HepG2 (cell line): Measurements from ENCODE around the gene HPCAL1. TPM values are rescaled to one million over a fixed set of nuclear protein-coding genes. Genes with fewer than 3 reads are reported as not detected.

ENCODE experiments used
- ARNT2 ChIP-seq: sonication (generic); formaldehyde crosslinking; IDR thresholded peaks from 2 replicates; pipeline ENCODE4 v1.8.0; 2022; ENCODE audit warnings: mild to moderate bottlenecking, low read depth, missing genetic modification reagents, moderate library complexity
- DNMT1 ChIP-seq: sonication (generic); formaldehyde crosslinking; IDR thresholded peaks from 2 replicates; pipeline ENCODE4 v1.5.1; 2020; ENCODE audit warnings: mild to moderate bottlenecking, missing genetic modification reagents
- HIVEP1 ChIP-seq: sonication (generic); formaldehyde crosslinking; IDR thresholded peaks from 2 replicates; pipeline ENCODE4 v1.4.0; 2020; ENCODE audit warnings: mild to moderate bottlenecking, missing genetic modification reagents
- HNF4A ChIP-seq: sonication (generic); formaldehyde crosslinking; IDR thresholded peaks from 2 replicates; pipeline ENCODE4 v1.4.0; 2020; ENCODE audit warnings: missing genetic modification reagents
- MAFK ChIP-seq, 2 experiments: IDR thresholded peaks in 1 of 2; conservative IDR thresholded peaks in 1 of 2; 2 replicates each; pipeline ENCODE4 v1.6.1; 2011; ENCODE audit warnings: improper control_type of control experiment in 2 of 2, low read length in 2 of 2
- MTA3 ChIP-seq: sonication (generic); formaldehyde crosslinking; IDR thresholded peaks from 2 replicates; pipeline ENCODE4 v1.4.0; 2020; ENCODE audit warnings: missing genetic modification reagents
- NFRKB ChIP-seq: fragments of 450-650 bp; IDR thresholded peaks from 2 replicates; pipeline ENCODE4 v1.6.1; 2017
- NFYC ChIP-seq: IDR thresholded peaks from 2 replicates; pipeline ENCODE4 v1.6.1; 2016; ENCODE audit warnings: missing genetic modification reagents, missing compliant biosample characterization
- PAF1 ChIP-seq: IDR thresholded peaks from 2 replicates; pipeline ENCODE4 v1.6.1; 2016; ENCODE audit warnings: missing genetic modification reagents, missing compliant biosample characterization
- PCBP1 ChIP-seq: fragments of 200-400 bp; formaldehyde crosslinking; IDR thresholded peaks from 2 replicates; pipeline ENCODE4 v1.6.1; 2017; ENCODE audit warnings: mild to moderate bottlenecking, low read depth, low read length, borderline replicate concordance
- SOX6 ChIP-seq, 2 experiments: fragments of 450-650 bp in 1 of 2; sonication (generic) in 1 of 2; formaldehyde crosslinking in 1 of 2; IDR thresholded peaks; 2 replicates each; pipeline versions ENCODE4 v1.4.0 to v1.6.1; 2017 to 2020; ENCODE audit warnings: antibody characterized with exemption in 1 of 2, mild to moderate bottlenecking in 1 of 2, missing genetic modification reagents in 1 of 2
- SRY ChIP-seq: sonication (generic); formaldehyde crosslinking; IDR thresholded peaks from 2 replicates; pipeline ENCODE4 v1.8.0; 2022; ENCODE audit warnings: mild to moderate bottlenecking, missing genetic modification reagents
- ZC3H4 ChIP-seq: sonication (generic); formaldehyde crosslinking; IDR thresholded peaks from 2 replicates; pipeline ENCODE4 v1.4.0; 2020; ENCODE audit warnings: missing genetic modification reagents, borderline replicate concordance
- ZNF230 ChIP-seq: sonication (generic); formaldehyde crosslinking; IDR thresholded peaks from 2 replicates; pipeline ENCODE4 v1.4.0; 2020; ENCODE audit warnings: mild to moderate bottlenecking, missing genetic modification reagents
- ZNF430 ChIP-seq: sonication (generic); formaldehyde crosslinking; IDR thresholded peaks from 2 replicates; pipeline ENCODE4 v1.9.0; 2021; ENCODE audit warnings: mild to moderate bottlenecking, missing genetic modification reagents
- ZNF546 ChIP-seq: sonication (generic); formaldehyde crosslinking; conservative IDR thresholded peaks from 2 replicates; pipeline ENCODE4 v1.8.1; 2023; ENCODE audit warnings: mild to moderate bottlenecking, missing genetic modification reagents
- polyA plus RNA-seq, 8 experiments: library from polyadenylated mRNA; depleted of rRNA in 3 of 8; stranded (reverse) in 7 of 8; unstranded in 1 of 8; fragments of >200 nt; fragmentation: Illumina TruSeq in 4 of 8; extraction: Trizol in 4 of 8; gene quantifications; 2 replicates each; pipeline versions ENCODE4 v1.2.1 to v1.2.3, GENCODE V29; 2011 to 2016; ENCODE audit warnings: low read depth in 4 of 8, missing spikeins in 1 of 8, mixed read lengths in 1 of 8; ENCODE audit not compliant: insufficient read depth in 1 of 8
- total RNA-seq, 5 experiments: library from RNA; depleted of rRNA; stranded (reverse); fragments of >200 nt; fragmentation: Illumina TruSeq; extraction: Trizol; gene quantifications; 2 replicates each; pipeline ENCODE4 v1.2.3, GENCODE V29; 2016; ENCODE audit warnings: low read depth in 1 of 5
- TF ChIP-seq, protein P1 (sequence below): sonication (generic); formaldehyde crosslinking; IDR thresholded peaks from 2 replicates; pipeline ENCODE4 v1.4.0; 2020; ENCODE audit warnings: mild to moderate bottlenecking, missing genetic modification reagents
- TF ChIP-seq, protein P2 (sequence below): IDR thresholded peaks from 2 replicates; pipeline ENCODE4 v1.6.1; 2016; ENCODE audit warnings: mild to moderate bottlenecking
- TF ChIP-seq, protein P3 (sequence below): IDR thresholded peaks from 2 replicates; pipeline ENCODE4 v1.6.1; 2016; ENCODE audit warnings: mild to moderate bottlenecking, missing biosample characterization, missing genetic modification reagents
- TF ChIP-seq, protein P4 (sequence below): sonication (generic); formaldehyde crosslinking; IDR thresholded peaks from 2 replicates; pipeline ENCODE4 v1.8.0; 2022; ENCODE audit warnings: missing genetic modification reagents, low read depth, mild to moderate bottlenecking, borderline replicate concordance
- TF ChIP-seq, protein P5 (sequence below): sonication (generic); formaldehyde crosslinking; conservative IDR thresholded peaks from 2 replicates; pipeline ENCODE4 v1.4.0; 2020; ENCODE audit warnings: missing genetic modification reagents
- TF ChIP-seq, protein P6 (sequence below): sonication (generic); formaldehyde crosslinking; IDR thresholded peaks from 2 replicates; pipeline ENCODE4 v1.5.0; 2020; ENCODE audit warnings: mild to moderate bottlenecking, missing genetic modification reagents, moderate library complexity
- TF ChIP-seq, protein P7 (sequence below): sonication (generic); formaldehyde crosslinking; IDR thresholded peaks from 2 replicates; pipeline ENCODE4 v1.8.0; 2022; ENCODE audit warnings: mild to moderate bottlenecking, missing genetic modification reagents; ENCODE audit not compliant: insufficient replicate concordance

HPCAL1 gene
- total and polyA plus RNA-seq, 2 of the 13 experiments (the other 11 are each of a cell fraction or from before 2014, with no cell fraction given), result 29.5 to 29.9 TPM

DNA sequence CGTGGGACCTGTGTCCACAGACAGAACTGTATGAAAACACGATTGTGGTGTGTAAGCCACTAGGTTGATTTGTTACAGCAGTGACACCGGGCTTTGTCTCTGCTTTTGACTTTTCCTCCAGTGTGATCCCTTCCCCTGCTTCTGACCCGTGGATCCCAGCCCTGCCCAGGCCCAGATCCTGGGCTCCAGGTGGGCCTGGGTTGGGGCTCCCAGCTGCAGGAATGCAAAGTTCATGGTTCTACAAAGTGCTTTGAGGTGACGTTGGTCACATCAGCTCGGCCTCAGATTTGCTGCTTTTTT, 26.8 kb downstream of the HPCAL1 start (continued):
- TF ChIP-seq, protein P1, sequence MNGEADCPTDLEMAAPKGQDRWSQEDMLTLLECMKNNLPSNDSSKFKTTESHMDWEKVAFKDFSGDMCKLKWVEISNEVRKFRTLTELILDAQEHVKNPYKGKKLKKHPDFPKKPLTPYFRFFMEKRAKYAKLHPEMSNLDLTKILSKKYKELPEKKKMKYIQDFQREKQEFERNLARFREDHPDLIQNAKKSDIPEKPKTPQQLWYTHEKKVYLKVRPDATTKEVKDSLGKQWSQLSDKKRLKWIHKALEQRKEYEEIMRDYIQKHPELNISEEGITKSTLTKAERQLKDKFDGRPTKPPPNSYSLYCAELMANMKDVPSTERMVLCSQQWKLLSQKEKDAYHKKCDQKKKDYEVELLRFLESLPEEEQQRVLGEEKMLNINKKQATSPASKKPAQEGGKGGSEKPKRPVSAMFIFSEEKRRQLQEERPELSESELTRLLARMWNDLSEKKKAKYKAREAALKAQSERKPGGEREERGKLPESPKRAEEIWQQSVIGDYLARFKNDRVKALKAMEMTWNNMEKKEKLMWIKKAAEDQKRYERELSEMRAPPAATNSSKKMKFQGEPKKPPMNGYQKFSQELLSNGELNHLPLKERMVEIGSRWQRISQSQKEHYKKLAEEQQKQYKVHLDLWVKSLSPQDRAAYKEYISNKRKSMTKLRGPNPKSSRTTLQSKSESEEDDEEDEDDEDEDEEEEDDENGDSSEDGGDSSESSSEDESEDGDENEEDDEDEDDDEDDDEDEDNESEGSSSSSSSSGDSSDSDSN (CRISPR knock-in tag), result 0 out of 2 replicates have a peak, but pooled peaks have one; percentile 32
- TF ChIP-seq ZC3H4 (CRISPR knock-in tag) (no peak), DNMT1 (CRISPR knock-in tag) (no peak), SOX6 (IDR thresholded peaks at IDR 0.05) (no peak), SOX6 (CRISPR knock-in tag; IDR thresholded peaks at IDR 0.05) (no peak), NFYC (CRISPR knock-in tag) (no peak), MAFK (conservative IDR thresholded peaks at IDR 0.05 in 1 of 2, IDR thresholded peaks at IDR 0.05 in 1 of 2; ENCODE audit: low read length in 2 of 2) (no peak), ZNF230 (CRISPR knock-in tag) (no peak), HIVEP1 (peak; percentile 65; the same call in 1 of the 2 replicates), HNF4A (CRISPR knock-in tag) (peak; percentile 57), ZNF546 (CRISPR knock-in tag) (no peak), ZNF430 (CRISPR knock-in tag) (no peak), NFRKB (no peak), SRY (CRISPR knock-in tag) (no peak), PCBP1 (no peak), PAF1 (CRISPR knock-in tag) (no peak), ARNT2 (no peak), MTA3 (CRISPR knock-in tag) (no peak)
- TF ChIP-seq, protein P2, sequence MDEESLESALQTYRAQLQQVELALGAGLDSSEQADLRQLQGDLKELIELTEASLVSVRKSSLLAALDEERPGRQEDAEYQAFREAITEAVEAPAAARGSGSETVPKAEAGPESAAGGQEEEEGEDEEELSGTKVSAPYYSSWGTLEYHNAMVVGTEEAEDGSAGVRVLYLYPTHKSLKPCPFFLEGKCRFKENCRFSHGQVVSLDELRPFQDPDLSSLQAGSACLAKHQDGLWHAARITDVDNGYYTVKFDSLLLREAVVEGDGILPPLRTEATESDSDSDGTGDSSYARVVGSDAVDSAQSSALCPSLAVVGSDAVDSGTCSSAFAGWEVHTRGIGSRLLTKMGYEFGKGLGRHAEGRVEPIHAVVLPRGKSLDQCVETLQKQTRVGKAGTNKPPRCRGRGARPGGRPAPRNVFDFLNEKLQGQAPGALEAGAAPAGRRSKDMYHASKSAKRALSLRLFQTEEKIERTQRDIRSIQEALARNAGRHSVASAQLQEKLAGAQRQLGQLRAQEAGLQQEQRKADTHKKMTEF (CRISPR knock-in tag), result no peak
- TF ChIP-seq, protein P3, sequence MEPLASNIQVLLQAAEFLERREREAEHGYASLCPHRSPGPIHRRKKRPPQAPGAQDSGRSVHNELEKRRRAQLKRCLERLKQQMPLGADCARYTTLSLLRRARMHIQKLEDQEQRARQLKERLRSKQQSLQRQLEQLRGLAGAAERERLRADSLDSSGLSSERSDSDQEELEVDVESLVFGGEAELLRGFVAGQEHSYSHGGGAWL (CRISPR knock-in tag), result no peak
- TF ChIP-seq, protein P4, sequence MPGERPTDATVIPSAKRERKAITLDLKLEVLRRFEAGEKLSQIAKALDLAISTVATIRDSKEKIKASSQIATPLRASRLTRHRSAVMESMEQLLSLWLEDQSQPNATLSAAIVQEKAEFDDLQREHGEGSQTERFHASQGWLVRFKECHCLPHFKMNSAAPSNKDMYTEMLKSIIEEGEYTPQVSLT (CRISPR knock-in tag), result no peak
- TF ChIP-seq, protein P5, sequence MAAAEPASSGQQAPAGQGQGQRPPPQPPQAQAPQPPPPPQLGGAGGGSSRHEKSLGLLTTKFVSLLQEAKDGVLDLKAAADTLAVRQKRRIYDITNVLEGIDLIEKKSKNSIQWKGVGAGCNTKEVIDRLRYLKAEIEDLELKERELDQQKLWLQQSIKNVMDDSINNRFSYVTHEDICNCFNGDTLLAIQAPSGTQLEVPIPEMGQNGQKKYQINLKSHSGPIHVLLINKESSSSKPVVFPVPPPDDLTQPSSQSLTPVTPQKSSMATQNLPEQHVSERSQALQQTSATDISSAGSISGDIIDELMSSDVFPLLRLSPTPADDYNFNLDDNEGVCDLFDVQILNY (CRISPR knock-in tag), result no peak
- TF ChIP-seq, protein P6, sequence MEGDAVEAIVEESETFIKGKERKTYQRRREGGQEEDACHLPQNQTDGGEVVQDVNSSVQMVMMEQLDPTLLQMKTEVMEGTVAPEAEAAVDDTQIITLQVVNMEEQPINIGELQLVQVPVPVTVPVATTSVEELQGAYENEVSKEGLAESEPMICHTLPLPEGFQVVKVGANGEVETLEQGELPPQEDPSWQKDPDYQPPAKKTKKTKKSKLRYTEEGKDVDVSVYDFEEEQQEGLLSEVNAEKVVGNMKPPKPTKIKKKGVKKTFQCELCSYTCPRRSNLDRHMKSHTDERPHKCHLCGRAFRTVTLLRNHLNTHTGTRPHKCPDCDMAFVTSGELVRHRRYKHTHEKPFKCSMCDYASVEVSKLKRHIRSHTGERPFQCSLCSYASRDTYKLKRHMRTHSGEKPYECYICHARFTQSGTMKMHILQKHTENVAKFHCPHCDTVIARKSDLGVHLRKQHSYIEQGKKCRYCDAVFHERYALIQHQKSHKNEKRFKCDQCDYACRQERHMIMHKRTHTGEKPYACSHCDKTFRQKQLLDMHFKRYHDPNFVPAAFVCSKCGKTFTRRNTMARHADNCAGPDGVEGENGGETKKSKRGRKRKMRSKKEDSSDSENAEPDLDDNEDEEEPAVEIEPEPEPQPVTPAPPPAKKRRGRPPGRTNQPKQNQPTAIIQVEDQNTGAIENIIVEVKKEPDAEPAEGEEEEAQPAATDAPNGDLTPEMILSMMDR, result no peak
- TF ChIP-seq, protein P7, sequence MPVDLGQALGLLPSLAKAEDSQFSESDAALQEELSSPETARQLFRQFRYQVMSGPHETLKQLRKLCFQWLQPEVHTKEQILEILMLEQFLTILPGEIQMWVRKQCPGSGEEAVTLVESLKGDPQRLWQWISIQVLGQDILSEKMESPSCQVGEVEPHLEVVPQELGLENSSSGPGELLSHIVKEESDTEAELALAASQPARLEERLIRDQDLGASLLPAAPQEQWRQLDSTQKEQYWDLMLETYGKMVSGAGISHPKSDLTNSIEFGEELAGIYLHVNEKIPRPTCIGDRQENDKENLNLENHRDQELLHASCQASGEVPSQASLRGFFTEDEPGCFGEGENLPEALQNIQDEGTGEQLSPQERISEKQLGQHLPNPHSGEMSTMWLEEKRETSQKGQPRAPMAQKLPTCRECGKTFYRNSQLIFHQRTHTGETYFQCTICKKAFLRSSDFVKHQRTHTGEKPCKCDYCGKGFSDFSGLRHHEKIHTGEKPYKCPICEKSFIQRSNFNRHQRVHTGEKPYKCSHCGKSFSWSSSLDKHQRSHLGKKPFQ (CRISPR knock-in tag), result no peak
